Mesothelial cell of epicardium (in vitro differentiated cells): ENCODE results near the gene CCT6A. TPM values are rescaled to one million over a fixed set of nuclear protein-coding genes. Genes with fewer than 3 reads are reported as not detected.
"Not testable (repeated sequence)": the region's sequence is repeated elsewhere in the genome, so short reads cannot be mapped to it uniquely, and the experiment has no call there.

Experiments used
- DNase-seq, 2 experiments: peaks; one replicate each; pipeline ENCODE4 v3.0.0; 2021; ENCODE audit warnings: low spot score in 2 of 2; ENCODE audit not compliant: unreplicated experiment in 2 of 2
- H3K27ac Mint-ChIP-seq: 2 replicates; pipeline ENCODE4 v1.8.0; 2021; ENCODE audit warnings: mixed read lengths
- H3K27me3 Mint-ChIP-seq: 2 replicates; pipeline ENCODE4 v1.8.0; 2021; ENCODE audit warnings: low read depth, mixed read lengths
- H3K36me3 Mint-ChIP-seq: 2 replicates; pipeline ENCODE4 v1.8.0; 2021; ENCODE audit warnings: mixed read lengths
- H3K4me1 Mint-ChIP-seq: 2 replicates; pipeline ENCODE4 v1.8.0; 2021; ENCODE audit warnings: mixed read lengths
- H3K4me3 Mint-ChIP-seq: 2 replicates; pipeline ENCODE4 v1.8.0; 2021; ENCODE audit warnings: mild to moderate bottlenecking, moderate library complexity, mixed read lengths
- H3K9me3 Mint-ChIP-seq: 2 replicates; pipeline ENCODE4 v1.8.0; 2021; ENCODE audit warnings: mixed read lengths
- total RNA-seq: library from RNA; stranded (reverse); gene quantifications from 3 replicates; pipeline ENCODE4 v1.2.1, GENCODE V29; 2021
- TF ChIP-seq, protein P1 (sequence below): fragments of 200-600 bp; sonication (generic); IDR thresholded peaks from one replicate; pipeline ENCODE4 v1.5.0; 2021; ENCODE audit warnings: antibody characterized with exemption; ENCODE audit not compliant: unreplicated experiment

Gene CCT6A
- total RNA-seq, 1 donor from 2014 or later = 127 TPM

DNA sequence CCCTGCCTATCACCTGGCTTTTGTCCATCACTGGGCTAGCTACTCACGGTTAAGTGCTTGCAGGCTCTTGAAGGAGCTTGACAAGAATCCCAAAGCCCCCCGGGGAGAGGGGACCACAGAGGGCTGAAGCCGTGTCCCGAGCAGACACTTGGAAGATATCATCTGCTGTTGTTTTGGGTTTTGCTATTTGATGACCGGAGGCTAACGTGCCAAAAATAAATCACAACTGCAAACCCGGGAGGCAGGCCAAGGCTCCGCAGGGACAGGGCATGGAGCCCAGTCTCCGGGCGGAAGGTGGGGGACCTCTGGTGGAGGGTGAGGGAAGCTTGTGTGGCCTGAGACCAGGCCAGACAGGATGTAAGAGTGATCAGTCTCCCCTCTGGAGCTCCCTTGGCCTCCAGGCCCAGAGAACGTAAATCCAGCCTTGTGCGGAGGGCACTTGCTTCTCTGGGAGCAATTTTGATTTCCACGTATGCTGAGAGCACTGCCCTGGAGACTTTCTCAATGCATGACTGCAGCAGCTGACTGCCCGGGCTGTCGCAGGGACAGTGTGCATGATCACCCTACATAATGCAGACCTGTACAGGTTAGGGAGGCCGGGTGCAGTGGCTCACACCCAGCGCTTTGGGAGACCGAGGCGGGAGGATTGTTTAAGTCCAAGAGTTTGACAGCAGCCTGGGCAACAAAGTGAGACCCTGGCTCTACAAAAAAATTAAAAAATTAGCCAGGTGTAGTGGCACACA, 41.4 kb downstream of the CCT6A start, which contains the start of gene PHKG1:
TSS of gene PHKG1 (minus strand) at position 164 of the 743 bp plus-strand sequence. CDS start 4,011 bp downstream, outside the sequence.
- TF ChIP-seq, protein P1, sequence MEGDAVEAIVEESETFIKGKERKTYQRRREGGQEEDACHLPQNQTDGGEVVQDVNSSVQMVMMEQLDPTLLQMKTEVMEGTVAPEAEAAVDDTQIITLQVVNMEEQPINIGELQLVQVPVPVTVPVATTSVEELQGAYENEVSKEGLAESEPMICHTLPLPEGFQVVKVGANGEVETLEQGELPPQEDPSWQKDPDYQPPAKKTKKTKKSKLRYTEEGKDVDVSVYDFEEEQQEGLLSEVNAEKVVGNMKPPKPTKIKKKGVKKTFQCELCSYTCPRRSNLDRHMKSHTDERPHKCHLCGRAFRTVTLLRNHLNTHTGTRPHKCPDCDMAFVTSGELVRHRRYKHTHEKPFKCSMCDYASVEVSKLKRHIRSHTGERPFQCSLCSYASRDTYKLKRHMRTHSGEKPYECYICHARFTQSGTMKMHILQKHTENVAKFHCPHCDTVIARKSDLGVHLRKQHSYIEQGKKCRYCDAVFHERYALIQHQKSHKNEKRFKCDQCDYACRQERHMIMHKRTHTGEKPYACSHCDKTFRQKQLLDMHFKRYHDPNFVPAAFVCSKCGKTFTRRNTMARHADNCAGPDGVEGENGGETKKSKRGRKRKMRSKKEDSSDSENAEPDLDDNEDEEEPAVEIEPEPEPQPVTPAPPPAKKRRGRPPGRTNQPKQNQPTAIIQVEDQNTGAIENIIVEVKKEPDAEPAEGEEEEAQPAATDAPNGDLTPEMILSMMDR = no peak
- no peaks in the 10 kb centered on the region for H3K9me3 Mint-ChIP-seq
- no peaks in the 10 kb centered on the region for H3K27me3 Mint-ChIP-seq
- peak within 1 kb of the TSS; percentile 34 for H3K27ac Mint-ChIP-seq
- peaks cover 3% of the 10 kb centered on the region for H3K4me1 Mint-ChIP-seq
- peaks cover 8% of the 10 kb centered on the region for H3K36me3 Mint-ChIP-seq
- no peak for DNase-seq
- H3K4me3 Mint-ChIP-seq = no peak within 1 kb of the TSS

DNA sequence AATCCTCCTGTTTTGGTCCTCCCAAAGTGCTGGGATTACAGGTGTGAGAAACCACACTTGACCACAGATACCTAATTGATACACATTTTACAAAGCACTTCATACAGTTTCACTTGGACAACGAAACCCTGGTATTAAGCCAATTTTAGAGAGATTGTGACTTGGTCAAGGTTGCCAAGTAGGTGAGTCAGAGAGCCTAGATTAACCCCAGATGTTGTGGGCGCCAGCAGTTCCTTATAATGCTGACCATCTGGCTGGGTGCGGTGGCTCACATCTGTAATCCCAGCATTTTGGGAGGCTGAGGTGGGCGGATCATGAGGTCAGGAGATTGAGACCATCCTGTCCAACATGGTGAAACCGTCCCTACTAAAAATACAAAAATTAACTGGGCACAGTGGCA, 46.1 kb downstream of the CCT6A start:
- DNase-seq = no peak
- Mint-ChIP-seq H3K36me3 (peaks cover 19% of the 10 kb centered on the region), H3K27me3 (no peaks in the 10 kb centered on the region), H3K27ac (no peak overlapping the region), H3K4me1 (peaks cover 3% of the 10 kb centered on the region), H3K9me3 (no peaks in the 10 kb centered on the region), H3K4me3 (no peak overlapping the region)
- TF ChIP-seq, protein P1 = no peak

- H3K4me1 Mint-ChIP-seq, H3K9me3 Mint-ChIP-seq, H3K27me3 Mint-ChIP-seq, H3K27ac Mint-ChIP-seq, DNase-seq, H3K4me3 Mint-ChIP-seq: not testable (repeated sequence)
- H3K36me3 Mint-ChIP-seq = peaks cover 22% of the 10 kb centered on the region
Measured at GRCh38 chr7:56098187-56099008, 46.8 kb downstream of the CCT6A start.

DNA sequence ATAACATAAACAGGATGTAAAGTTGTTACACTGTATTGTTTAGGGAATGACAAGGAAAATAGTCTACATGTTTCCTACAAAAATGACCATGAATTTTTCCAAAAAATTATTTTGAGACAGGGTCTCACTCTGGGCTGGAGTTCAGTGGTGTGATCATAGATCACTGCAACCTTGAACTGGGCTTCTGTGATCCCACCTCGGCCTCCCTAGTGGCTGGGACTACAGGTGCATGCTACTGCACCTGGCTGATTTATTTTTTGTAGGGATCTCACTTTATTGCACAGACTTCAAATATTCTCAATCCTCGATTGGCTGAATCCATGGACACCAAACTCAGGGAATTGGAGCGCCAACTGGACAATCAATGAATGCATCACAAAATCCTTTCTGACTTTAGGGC, 48.1 kb downstream of the CCT6A start:
- Mint-ChIP-seq H3K4me3 (no peak overlapping the region), H3K27ac (no peak overlapping the region), H3K4me1 (peaks cover 3% of the 10 kb centered on the region), H3K9me3 (no peaks in the 10 kb centered on the region), H3K27me3 (no peaks in the 10 kb centered on the region), H3K36me3 (peaks cover 26% of the 10 kb centered on the region)
- DNase-seq = no peak
- TF ChIP-seq, protein P1 = no peak

- peaks cover 15% of the 10 kb centered on the region for H3K4me1 Mint-ChIP-seq
- H3K27me3 Mint-ChIP-seq, H3K4me3 Mint-ChIP-seq, H3K9me3 Mint-ChIP-seq, H3K27ac Mint-ChIP-seq, DNase-seq: not testable (repeated sequence)
- peaks cover 25% of the 10 kb centered on the region for H3K36me3 Mint-ChIP-seq
Measured at GRCh38 chr7:56104138-56104537, 52.6 kb downstream of the CCT6A start.

- H3K4me1 Mint-ChIP-seq = peaks cover 15% of the 10 kb centered on the region
- TF ChIP-seq, protein P1 = no peak
- peak overlapping the region; percentile 95 for H3K4me3 Mint-ChIP-seq
- peaks cover 4% of the 10 kb centered on the region for H3K27me3 Mint-ChIP-seq
- no peak for DNase-seq
- H3K9me3 Mint-ChIP-seq = peaks cover 7% of the 10 kb centered on the region
- H3K27ac Mint-ChIP-seq = peak overlapping the region; percentile 98
- peaks cover 19% of the 10 kb centered on the region for H3K36me3 Mint-ChIP-seq
Measured at GRCh38 chr7:56105508-56105907, 53.9 kb downstream of the CCT6A start.
